AG09319 (cell line): ENCODE measurements around the gene CNKSR2.
"Not testable (repeated sequence)": the region's sequence is repeated elsewhere in the genome, so short reads cannot be mapped to it uniquely, and the experiment has no call there.

Experiments used
- DNase-seq: peaks from one replicate; pipeline ENCODE4 v3.0.0-alpha.2; 2010; ENCODE audit warnings: low read depth; ENCODE audit errors: extremely low read depth
- TF ChIP-seq, protein P1 (sequence below): IDR thresholded peaks from 2 replicates; pipeline ENCODE4 v1.5.1; 2011; ENCODE audit warnings: low read depth, mild to moderate bottlenecking, inconsistent platforms, low read length, moderate library complexity

The CNKSR2 gene

DNA sequence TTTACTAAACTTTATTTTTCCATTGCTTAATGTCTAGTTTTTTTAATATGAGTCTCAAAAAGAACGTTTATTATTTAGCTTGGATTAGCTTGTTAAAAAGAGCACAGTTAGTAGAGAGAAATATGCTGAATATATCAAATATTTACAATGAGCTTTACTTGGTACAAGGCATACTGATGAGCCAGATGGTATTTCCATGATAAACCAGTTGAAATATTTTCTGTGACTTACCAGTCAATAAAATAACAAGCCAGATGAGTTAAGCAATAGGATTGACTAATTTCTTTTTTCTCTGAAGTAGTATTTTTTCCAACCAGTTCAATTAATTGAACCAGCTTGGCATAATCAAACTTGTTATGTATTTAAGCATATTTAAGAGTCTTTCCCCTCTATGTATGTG, 149.8 kb downstream of the CNKSR2 start:
- TF ChIP-seq, protein P1, sequence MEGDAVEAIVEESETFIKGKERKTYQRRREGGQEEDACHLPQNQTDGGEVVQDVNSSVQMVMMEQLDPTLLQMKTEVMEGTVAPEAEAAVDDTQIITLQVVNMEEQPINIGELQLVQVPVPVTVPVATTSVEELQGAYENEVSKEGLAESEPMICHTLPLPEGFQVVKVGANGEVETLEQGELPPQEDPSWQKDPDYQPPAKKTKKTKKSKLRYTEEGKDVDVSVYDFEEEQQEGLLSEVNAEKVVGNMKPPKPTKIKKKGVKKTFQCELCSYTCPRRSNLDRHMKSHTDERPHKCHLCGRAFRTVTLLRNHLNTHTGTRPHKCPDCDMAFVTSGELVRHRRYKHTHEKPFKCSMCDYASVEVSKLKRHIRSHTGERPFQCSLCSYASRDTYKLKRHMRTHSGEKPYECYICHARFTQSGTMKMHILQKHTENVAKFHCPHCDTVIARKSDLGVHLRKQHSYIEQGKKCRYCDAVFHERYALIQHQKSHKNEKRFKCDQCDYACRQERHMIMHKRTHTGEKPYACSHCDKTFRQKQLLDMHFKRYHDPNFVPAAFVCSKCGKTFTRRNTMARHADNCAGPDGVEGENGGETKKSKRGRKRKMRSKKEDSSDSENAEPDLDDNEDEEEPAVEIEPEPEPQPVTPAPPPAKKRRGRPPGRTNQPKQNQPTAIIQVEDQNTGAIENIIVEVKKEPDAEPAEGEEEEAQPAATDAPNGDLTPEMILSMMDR, result no peak
- no peak for DNase-seq

DNA sequence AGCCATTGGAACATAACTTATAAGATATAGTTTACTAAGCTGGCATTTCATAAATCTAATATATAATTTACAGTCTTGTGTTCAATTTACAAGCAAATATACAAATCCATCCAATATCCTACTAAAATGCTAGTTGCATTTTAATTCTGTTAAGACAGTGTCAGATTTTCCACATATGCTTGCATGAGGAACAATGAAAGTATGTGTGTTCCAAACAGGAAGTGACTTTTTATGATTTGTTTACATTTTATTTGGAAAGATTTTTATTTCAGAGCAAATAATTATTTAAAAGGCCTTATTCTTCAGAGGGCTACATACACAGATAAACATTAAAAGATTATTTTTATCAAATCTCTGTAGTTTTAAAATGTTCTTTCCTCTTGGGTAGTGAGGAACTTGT, 153.9 kb downstream of the CNKSR2 start:
- TF ChIP-seq, protein P1, result no peak
- no peak for DNase-seq

DNA sequence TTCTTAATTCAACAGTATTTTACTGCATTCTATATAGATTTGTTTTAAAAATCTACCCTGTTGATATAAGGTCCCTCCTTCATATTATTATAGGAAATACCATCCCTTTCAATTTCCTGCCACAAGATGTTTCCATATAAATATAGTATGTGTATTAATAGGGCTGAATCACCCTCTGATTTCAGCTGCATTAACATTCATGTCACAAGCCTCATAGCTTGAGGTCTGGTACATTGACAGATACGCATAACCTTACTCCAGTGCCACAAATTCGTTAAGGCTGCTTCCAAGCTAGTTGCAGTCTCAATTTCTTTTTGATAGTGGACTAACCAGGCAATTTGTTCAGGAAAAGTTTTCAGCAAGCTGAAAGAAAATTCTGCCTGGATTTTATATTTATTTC, 155.6 kb downstream of the CNKSR2 start:
- DNase-seq, result no peak
- TF ChIP-seq, protein P1, result no peak

DNA sequence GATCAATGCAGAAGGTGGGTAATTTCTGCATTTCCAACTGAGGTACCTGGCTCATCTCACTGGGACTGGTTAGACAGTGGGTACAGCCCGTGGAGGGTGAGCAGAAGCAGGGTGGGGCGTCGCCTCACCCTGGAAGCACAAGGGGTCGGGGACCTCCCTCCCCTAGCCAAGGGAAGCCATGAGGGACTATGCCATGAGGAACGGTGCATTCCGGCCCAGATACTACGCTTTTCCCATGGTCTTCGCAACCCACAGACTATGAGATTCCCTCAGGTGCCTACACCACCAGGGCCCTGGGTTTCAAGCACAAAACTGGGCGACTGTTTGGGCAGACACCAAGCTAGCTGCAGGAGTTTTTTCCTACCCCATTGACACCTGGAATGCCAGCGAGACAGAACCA, 170.4 kb downstream of the CNKSR2 start:
- DNase-seq, result not testable (repeated sequence)

DNA sequence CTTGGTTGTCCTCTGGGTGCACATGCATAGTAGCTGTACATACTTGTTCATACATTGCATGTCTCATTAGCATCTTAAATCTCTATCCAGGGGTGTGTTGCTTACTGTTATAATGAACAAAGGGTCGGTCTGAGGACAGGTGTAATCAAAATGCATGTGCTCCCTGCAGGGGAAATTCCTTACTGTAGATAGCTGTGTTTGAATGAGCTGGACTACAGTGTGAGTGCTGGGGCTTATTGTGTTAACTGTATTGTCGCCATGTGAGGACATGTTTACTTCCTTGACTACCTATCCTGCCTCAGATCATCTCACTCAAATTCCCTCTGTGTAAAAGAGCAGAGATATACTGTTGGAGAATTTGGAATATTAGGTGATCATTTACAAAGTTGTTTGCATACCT, 185.2 kb downstream of the CNKSR2 start:
- DNase-seq, result no peak
- TF ChIP-seq, protein P1, result no peak

DNA sequence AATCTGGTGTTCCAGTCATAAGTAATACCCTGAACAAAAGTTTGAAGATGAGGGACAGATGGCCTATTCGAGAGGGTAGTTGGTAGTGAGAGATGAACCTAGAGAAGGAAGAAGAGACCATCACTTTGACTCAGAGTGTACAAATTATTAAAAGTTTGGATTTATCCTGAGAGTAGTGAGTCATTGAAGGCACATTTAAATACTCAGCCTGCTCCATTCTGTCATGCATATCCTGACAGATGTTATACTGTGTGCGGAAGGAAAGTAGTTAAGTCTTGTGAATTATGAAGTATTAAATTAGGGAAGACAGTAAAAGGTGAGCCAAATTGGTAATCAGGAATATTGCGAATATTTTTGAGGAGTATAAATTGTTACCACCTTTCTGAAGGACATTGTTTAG, 190.8 kb downstream of the CNKSR2 start:
- DNase-seq, result no peak
- TF ChIP-seq, protein P1, result no peak

DNA sequence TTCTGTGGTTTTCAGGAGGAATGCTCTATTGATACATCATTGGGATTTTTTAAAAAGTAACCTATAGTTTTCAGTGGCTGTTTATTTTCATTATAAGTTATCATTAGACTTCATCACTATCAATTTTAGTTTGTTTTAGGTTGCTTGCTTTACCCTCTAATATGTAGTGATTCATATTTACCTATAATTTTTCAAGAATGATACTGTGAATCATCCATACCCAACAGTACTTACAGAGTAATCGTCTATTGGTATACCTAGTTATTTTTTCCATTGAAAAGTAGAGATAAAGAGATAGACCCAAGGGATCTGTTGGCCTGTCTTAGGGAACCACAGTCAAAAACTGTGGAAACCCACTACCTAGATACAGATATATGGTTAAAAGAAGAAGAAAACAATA, 200.6 kb downstream of the CNKSR2 start:
- TF ChIP-seq, protein P1, result no peak

DNA sequence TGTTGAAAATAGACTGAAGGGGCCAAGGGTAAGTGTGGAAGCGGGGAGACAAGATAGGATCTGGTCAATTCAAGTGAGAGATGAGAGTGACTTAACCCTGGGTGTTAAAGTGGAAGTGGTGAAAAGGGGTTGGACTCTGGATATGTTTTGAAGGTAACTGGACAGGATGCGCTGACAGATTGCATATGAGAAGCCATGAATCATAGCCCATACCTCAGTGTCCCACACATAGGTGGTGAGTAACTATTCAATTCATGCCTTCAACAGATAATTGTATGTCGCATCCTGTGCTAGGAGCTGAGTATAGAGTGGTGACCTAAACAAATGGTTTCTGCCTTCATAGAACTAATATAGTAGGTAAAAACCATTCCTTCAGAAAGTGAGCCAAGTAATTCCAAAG, 207.3 kb downstream of the CNKSR2 start:
- no peak for DNase-seq

More for the DNA sequence above, 200.6 kb downstream of the CNKSR2 start:
- DNase-seq, result no peak

More for the DNA sequence above, 207.3 kb downstream of the CNKSR2 start:
- TF ChIP-seq, protein P1, result no peak
